K562 (cell line): ENCODE data around the gene FAM174C. TPM values are rescaled to one million over a fixed set of nuclear protein-coding genes. Genes with fewer than 3 reads are reported as not detected.

Experiments used
- ARID1B ChIP-seq: fragments of 450-650 bp; IDR thresholded peaks from 2 replicates; pipeline ENCODE4 v1.6.1; 2016; ENCODE audit warnings: antibody characterized with exemption, mild to moderate bottlenecking, inconsistent platforms
- BDP1 ChIP-seq: IDR thresholded peaks from 3 replicates; pipeline ENCODE4 v1.6.1; 2011; ENCODE audit not compliant: insufficient read length, insufficient read depth
- BHLHE40 ChIP-seq: IDR thresholded peaks from 2 replicates; pipeline ENCODE4 v1.6.1; 2011; ENCODE audit warnings: low read length, improper control_type of control experiment
- CREM ChIP-seq: IDR thresholded peaks from 2 replicates; pipeline ENCODE4 v1.6.1; 2014; ENCODE audit warnings: antibody characterized with exemption, low read depth
- GABPB1 ChIP-seq: sonication (generic); formaldehyde crosslinking; IDR thresholded peaks from 2 replicates; pipeline ENCODE4 v1.8.0; 2022; ENCODE audit warnings: mild to moderate bottlenecking, missing genetic modification reagents
- MEF2A ChIP-seq: IDR thresholded peaks from 2 replicates; pipeline ENCODE4 v1.6.1; 2011; ENCODE audit warnings: low read depth, mild to moderate bottlenecking, low read length, moderate library complexity; ENCODE audit not compliant: control insufficient read depth
- POLR2AphosphoS5 ChIP-seq: IDR thresholded peaks from 2 replicates; pipeline ENCODE4 v1.6.1; 2011; ENCODE audit warnings: mild to moderate bottlenecking, low read depth, low read length, moderate library complexity; ENCODE audit not compliant: control insufficient read depth, insufficient read depth
- POU5F1 ChIP-seq: fragments of 150-350 bp; IDR thresholded peaks from 2 replicates; pipeline ENCODE4 v1.6.1; 2014; ENCODE audit warnings: borderline replicate concordance, low read length, low read depth, mild to moderate bottlenecking; ENCODE audit not compliant: partially characterized antibody
- PTTG1 ChIP-seq: fragments of 450-650 bp; IDR thresholded peaks from 2 replicates; pipeline ENCODE4 v1.6.1; 2016; ENCODE audit warnings: low read depth, mild to moderate bottlenecking, missing genetic modification characterization, missing compliant biosample characterization
- RB1 ChIP-seq: fragments of 450-650 bp; IDR thresholded peaks from 2 replicates; pipeline ENCODE4 v1.6.1; 2017; ENCODE audit warnings: low read depth, mild to moderate bottlenecking
- SMARCA4 ChIP-seq: fragments of 450-650 bp; IDR thresholded peaks from 2 replicates; pipeline ENCODE4 v1.6.1; 2016
- TFAP4 ChIP-seq: sonication (generic); formaldehyde crosslinking; IDR thresholded peaks from 2 replicates; pipeline ENCODE4 v1.8.0; 2022; ENCODE audit warnings: missing genetic modification reagents, mild to moderate bottlenecking, moderate library complexity, borderline replicate concordance
- ZBTB17 ChIP-seq: fragments of 450-650 bp; formaldehyde crosslinking; IDR thresholded peaks from 2 replicates; pipeline ENCODE4 v1.4.0; 2020; ENCODE audit warnings: mild to moderate bottlenecking
- ZNF124 ChIP-seq: sonication (generic); formaldehyde crosslinking; IDR thresholded peaks from 2 replicates; pipeline ENCODE4 v1.8.1; 2022; ENCODE audit warnings: missing genetic modification reagents
- ZNF24 ChIP-seq: fragments of 450-650 bp; IDR thresholded peaks from 2 replicates; pipeline ENCODE4 v1.6.1; 2016
- polyA plus RNA-seq, 8 experiments: library from polyadenylated mRNA; depleted of rRNA in 4 of 8; stranded (reverse) in 5 of 8; unstranded in 3 of 8; fragments of >200 nt; fragmentation: Nextera tagmentation in 2 of 8; fragmentation: Illumina TruSeq in 1 of 8; extraction: Ambion mirVana in 2 of 8; extraction: Trizol in 1 of 8; gene quantifications; 2 replicates each; pipeline versions ENCODE4 v1.2.1 to v1.2.3, GENCODE V29; 2011 to 2014; ENCODE audit warnings: inconsistent platforms in 1 of 8, missing spikeins in 1 of 8
- total RNA-seq, 7 experiments: library from RNA; depleted of rRNA in 6 of 7; stranded (reverse); fragments of >200 nt in 6 of 7; fragmentation: Illumina TruSeq in 2 of 7; extraction: Trizol in 2 of 7; gene quantifications; 2 replicates each; pipeline versions ENCODE4 v1.2.1 to v1.2.3, GENCODE V29; 2011 to 2021; ENCODE audit warnings: low replicate concordance in 1 of 7
- TF ChIP-seq, protein P1 (sequence below), 2 experiments: fragments of 450-650 bp in 1 of 2; sonication (generic) in 1 of 2; formaldehyde crosslinking in 1 of 2; IDR thresholded peaks in 1 of 2; conservative IDR thresholded peaks in 1 of 2; 2 replicates each; pipeline versions ENCODE4 v1.6.1 to v1.8.1; 2016 to 2023; ENCODE audit warnings: mild to moderate bottlenecking in 2 of 2, moderate library complexity in 2 of 2, inconsistent platforms in 1 of 2, missing genetic modification reagents in 1 of 2
- TF ChIP-seq, protein P2 (sequence below): fragments of 450-650 bp; formaldehyde crosslinking; IDR thresholded peaks from 2 replicates; pipeline ENCODE4 v1.4.0; 2020; ENCODE audit warnings: mild to moderate bottlenecking, moderate library complexity

FAM174C gene
- total and polyA plus RNA-seq, 9 of the 15 experiments (the other 6 are each of a cell fraction or from before 2014, with no cell fraction given), result 0.66 to 89.6 (median 20.3) TPM

GRCh38 chr19:1241417-1242095 lies 33.8 kb upstream of the FAM174C start, which contains the start of gene ATP5F1D (continued):
- TF ChIP-seq MEF2A, result no peak
- peak; percentile 99 for TF ChIP-seq CREM
- TF ChIP-seq ZBTB17 (CRISPR knock-in tag), result 0 out of 2 replicates have a peak, but pooled peaks have one; percentile 43
- TF ChIP-seq SMARCA4, result no peak
- peak; percentile 18; the same call in 1 of the 2 replicates for TF ChIP-seq ZNF24
- TF ChIP-seq ZNF124 (CRISPR knock-in tag), result no peak
- TF ChIP-seq, protein P1, sequence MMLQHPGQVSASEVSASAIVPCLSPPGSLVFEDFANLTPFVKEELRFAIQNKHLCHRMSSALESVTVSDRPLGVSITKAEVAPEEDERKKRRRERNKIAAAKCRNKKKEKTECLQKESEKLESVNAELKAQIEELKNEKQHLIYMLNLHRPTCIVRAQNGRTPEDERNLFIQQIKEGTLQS (IDR thresholded peaks at IDR 0.05), result no peak
- TF ChIP-seq, protein P1 (CRISPR knock-in tag; conservative IDR thresholded peaks at IDR 0.05), result 0 out of 2 replicates have a peak, but pooled peaks have one; percentile 16
- TF ChIP-seq POU5F1, result peak; percentile 81
- peak; percentile 78 for TF ChIP-seq RB1
- TF ChIP-seq PTTG1 (tag), result no peak
- TF ChIP-seq TFAP4 (CRISPR knock-in tag), result peak; percentile 84; the same call in 1 of the 2 replicates
- 0 out of 2 replicates have a peak, but pooled peaks have one; percentile 9 for TF ChIP-seq ARID1B
- peak; percentile 71 for TF ChIP-seq GABPB1 (CRISPR knock-in tag)
- TF ChIP-seq POLR2AphosphoS5, result no peak
- TF ChIP-seq BDP1, result no peak
- TF ChIP-seq BHLHE40, result peak; percentile 75
- TF ChIP-seq, protein P2, sequence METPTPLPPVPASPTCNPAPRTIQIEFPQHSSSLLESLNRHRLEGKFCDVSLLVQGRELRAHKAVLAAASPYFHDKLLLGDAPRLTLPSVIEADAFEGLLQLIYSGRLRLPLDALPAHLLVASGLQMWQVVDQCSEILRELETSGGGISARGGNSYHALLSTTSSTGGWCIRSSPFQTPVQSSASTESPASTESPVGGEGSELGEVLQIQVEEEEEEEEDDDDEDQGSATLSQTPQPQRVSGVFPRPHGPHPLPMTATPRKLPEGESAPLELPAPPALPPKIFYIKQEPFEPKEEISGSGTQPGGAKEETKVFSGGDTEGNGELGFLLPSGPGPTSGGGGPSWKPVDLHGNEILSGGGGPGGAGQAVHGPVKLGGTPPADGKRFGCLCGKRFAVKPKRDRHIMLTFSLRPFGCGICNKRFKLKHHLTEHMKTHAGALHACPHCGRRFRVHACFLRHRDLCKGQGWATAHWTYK (CRISPR knock-in tag), result peak; percentile 67; the same call in 1 of the 2 replicates
